GM18519 (cell line): ENCODE measurements around the gene RIC8A.

ENCODE experiments used
- ATAC-seq: cut with Tn5 transposase; IDR thresholded peaks from one replicate; pipeline ENCODE4 v1.9.1; 2021; ENCODE audit warnings: mild to moderate bottlenecking, moderate library complexity; ENCODE audit not compliant: unreplicated experiment, low FRiP score

Gene RIC8A

DNA sequence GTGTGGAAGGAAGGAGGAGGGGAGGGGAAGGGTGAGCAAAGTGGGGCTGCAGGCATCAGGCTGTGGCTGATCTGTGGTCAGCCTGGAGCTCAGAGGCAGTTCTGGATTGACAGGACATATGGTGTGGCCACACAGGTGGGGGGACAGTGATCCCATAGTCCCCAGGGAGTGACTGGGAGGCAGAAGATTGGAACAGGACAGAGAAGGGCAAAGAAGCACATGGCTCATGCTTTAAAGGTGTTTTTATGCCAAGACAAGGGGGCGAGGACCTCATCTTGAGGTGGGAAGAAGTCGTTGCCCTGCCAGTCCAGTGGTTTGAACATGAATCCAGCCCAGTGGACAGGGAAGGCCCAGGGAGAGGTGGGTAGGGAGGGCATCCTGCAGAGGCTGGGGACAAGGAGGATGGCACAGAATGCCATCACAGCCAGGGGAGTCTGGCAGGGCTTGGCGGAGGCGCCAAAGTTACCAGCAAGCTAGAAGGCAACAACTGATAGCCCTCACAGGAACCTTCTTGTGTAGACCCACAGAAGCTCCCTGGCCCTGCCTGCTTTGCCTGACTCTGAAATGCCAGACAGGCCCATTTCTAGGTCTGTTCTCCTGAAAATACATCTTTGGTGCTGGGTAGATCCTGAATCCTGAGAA, 3.4 kb upstream of the RIC8A start:
- ATAC-seq: no peak

DNA sequence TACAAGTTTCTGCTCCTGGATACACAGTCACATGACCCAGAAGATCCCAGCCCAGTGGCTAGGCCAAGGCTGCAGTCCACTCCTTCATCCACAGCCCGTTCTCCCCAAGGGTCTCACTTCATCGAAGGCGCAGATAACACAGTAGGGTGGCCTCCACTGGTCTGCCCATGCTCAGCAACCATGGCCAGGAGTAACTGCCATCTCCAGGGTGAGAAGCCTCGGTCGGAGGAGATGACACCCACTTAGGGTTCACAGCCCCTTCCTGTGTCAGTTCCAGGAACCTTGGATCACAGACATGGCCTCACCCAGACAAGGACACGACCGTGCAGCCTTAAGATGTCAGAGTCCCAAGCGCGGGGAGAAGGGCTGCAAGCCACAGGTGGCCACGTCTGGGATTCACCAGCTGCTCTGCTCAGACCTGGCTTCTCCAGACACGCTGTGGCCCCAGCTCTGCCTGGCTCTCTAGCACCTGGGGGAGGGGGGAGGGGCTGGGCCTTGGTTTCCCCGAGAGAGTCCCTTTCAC, 2.9 kb upstream of the RIC8A start:
- ATAC-seq: no peak

DNA sequence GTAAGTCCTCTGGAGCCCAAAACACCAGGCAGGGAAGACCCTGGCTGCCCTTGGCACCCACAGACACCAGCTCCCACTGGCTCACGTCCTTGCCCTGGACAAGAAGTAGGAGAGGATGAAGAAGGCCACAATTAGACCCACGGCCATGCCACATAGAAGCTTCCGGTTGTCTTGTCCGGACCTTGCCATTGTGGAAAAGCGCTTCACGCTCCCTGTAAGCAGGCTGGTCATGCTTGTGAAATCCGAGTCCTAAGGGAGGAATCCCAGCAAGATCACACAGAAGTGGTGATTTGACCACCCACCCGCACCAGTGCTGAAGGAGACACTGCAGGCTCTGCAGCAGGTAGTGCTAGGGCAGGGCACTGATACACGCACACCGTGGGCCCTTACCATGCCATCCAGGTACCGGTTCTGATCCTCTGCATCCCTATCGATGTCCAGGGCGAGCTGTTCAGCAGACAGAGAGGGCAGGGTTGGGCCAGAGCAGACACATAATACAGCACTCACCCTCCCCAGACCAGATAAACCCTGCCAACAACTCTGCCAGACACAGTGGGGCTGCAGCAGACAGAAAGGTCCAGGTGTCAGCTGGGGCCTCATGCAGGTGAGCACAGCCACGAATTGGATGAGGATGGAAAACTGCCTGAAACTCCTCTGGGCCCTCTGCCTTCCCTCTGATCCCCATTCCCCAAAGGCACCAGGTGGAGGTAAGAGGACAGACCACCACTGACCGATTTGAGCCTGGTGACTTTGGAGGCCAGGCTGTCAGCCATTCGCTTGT, 2.1 kb upstream of the RIC8A start:
- no peak for ATAC-seq

GRCh38 chr11:206002-206384, 1.5 kb upstream of the RIC8A start:
- no peak for ATAC-seq

GRCh38 chr11:206526-207207, 841 bp upstream of the RIC8A start:
- no peak for ATAC-seq

- no peak for ATAC-seq
Observed at GRCh38 chr11:207863-208180, 314 bp downstream of the RIC8A start.

- no peak for ATAC-seq
Observed at GRCh38 chr11:208181-208916, 841 bp downstream of the RIC8A start.

- no peak for ATAC-seq
Observed at GRCh38 chr11:208917-209260, 1.4 kb downstream of the RIC8A start.

- ATAC-seq: no peak
Observed at GRCh38 chr11:209275-210121, 2.0 kb downstream of the RIC8A start.

DNA sequence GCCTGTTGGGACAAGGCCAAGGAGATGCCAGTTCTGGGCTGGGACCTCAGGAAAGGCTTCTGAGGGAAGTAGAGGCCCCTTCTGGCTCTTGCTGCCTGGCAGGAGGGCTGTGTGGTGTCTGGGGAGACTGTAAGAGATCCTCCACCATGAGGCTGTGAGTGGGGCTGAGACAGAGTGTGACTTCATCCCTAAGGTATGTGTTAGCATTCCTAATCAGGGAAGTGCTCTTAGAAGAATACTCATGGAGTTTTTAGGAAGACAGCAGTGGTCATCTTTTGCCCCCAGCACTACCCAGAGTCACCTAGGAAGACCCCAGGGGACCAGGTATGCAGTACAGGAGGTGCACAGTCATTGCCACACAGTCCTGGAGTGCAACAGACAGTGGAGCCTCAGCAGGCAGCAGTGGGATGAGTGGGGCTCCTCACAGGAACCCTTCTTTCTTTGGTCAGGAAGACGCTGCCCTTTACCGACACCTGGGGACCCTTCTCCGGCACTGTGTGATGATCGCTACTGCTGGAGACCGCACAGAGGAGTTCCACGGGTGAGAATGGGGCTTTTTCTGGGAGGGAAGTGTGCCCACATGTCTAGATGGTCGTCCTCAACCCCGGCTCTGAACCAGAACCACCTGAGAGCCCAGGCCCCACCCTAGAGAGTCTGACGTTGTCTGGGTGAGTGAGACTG, 2.8 kb downstream of the RIC8A start:
- ATAC-seq: no peak

DNA sequence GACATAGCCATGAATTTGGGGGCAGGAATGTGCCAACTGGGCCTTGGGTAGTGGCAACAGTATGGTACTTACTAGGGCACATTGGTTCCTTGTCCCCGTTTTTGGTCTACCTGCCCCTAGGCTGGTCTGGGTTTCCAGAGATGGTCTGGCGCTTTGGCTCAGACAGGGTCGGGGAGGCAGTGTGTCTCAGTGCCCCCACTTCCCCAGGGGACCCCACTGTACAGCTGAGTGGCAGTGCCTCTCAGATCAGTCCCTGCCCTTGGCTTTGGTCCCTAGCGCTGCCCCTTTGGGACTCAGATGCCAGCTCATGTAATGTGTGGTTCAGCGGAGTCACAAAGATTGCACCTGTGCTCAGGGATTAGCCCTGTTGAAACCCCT, 3.3 kb downstream of the RIC8A start:
- no peak for ATAC-seq

DNA sequence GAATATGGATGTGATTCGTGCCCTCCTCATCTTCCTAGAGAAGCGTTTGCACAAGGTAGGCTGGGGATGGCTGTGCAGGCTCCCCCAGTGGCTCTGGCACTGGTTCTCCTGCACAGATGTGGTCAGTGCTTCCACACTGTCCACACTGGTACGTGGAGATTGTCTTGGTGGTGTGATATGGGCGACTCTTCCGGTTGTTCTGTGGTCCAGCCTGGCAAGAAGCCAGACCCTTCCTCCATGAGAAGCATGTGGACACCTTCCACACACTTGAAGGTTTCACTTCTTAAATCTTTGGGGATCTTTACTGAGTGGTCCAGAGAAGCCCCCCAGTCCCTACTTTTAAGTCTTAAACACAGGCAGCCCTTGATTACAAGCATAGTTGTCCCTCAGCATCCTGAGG, 3.8 kb downstream of the RIC8A start:
- ATAC-seq: no peak

GRCh38 chr11:211741-212140, 4.2 kb downstream of the RIC8A start:
- no peak for ATAC-seq

GRCh38 chr11:212150-213100, 4.9 kb downstream of the RIC8A start:
- ATAC-seq: no peak

DNA sequence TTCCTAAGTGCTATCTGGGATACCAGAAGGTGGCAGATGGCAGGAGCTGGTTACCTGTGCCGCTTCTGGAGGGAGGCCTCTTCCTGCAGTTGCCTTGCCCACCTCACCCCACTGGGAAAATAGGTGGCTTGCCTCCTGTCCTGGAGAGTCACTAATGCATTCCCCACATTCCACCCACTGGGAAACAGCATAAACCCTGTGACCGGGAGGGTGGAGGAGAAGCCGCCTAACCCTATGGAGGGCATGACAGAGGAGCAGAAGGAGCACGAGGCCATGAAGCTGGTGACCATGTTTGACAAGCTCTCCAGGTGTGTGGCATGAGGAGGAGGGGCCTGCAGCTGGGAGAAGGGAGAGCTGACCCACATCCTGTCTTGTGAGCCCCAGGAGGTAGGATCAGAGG, 5.6 kb downstream of the RIC8A start:
- no peak for ATAC-seq

GRCh38 chr11:214083-214482, 6.6 kb downstream of the RIC8A start:
- ATAC-seq: no peak

GRCh38 chr11:215581-216037, 8.1 kb downstream of the RIC8A start:
- no peak for ATAC-seq
